Coronary artery (tissue), 2 donors: ENCODE data around the gene ANO6.

Experiments
- DNase-seq: peaks from one replicate; pipeline ENCODE4 v3.0.0-alpha.2; 2017; ENCODE audit warnings: low spot score
- H3K27ac ChIP-seq, 2 donors: fragments of 200-600 bp; sonication (generic); one replicate each; pipeline ENCODE4 v1.5.1; 2016 to 2019
- H3K4me3 ChIP-seq: fragments of 200-600 bp; sonication (generic); 2 replicates; pipeline ENCODE4 v1.5.1; 2016; ENCODE audit warnings: mild to moderate bottlenecking, moderate library complexity
- TF ChIP-seq, protein P1 (sequence below): fragments of 200-600 bp; sonication (generic); IDR thresholded peaks from one replicate; pipeline ENCODE4 v1.5.1; 2019; ENCODE audit warnings: antibody characterized with exemption

The ANO6 gene

DNA sequence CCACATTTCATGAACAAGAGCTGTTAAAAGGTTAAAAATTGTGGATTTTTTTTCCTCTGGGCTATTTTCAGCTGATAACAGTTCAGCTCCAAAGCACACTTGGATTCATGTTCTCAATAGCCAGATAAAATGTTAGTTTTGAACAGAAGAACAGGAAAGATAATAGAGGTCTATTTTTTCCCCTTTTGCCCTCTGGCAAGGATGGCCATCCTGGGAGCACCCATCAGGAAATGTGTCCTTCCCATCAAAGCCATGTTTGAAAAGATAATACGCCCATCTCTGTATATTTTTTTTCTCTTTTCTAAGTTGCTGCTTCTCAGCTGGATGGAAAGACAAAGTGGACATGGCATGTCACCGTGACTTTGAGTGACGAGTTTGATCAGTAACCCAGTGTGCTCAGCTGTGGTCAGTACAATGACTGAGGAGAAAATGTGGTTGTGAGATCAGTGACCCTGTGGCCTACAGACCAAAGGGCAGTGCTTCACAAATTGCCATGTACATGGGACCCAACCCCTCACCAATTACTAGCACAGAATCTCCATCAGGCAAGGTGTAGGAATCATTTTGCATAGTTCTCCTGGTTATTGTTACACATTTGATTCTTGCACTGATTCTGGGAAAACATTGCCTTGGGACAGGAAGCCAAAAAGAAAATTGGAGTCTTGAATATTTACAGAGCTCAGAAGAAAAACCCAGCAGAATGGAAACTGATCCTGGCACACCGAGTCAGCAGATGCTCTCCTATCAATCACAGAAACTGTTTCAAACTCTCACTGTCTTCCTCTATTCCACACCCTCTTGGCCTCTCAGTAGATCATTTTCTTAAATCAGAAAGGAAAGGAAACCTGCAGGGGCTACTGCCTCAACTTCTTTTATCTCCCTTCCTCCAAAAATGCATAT lies 64.3 kb downstream of the ANO6 start:
- TF ChIP-seq, protein P1, sequence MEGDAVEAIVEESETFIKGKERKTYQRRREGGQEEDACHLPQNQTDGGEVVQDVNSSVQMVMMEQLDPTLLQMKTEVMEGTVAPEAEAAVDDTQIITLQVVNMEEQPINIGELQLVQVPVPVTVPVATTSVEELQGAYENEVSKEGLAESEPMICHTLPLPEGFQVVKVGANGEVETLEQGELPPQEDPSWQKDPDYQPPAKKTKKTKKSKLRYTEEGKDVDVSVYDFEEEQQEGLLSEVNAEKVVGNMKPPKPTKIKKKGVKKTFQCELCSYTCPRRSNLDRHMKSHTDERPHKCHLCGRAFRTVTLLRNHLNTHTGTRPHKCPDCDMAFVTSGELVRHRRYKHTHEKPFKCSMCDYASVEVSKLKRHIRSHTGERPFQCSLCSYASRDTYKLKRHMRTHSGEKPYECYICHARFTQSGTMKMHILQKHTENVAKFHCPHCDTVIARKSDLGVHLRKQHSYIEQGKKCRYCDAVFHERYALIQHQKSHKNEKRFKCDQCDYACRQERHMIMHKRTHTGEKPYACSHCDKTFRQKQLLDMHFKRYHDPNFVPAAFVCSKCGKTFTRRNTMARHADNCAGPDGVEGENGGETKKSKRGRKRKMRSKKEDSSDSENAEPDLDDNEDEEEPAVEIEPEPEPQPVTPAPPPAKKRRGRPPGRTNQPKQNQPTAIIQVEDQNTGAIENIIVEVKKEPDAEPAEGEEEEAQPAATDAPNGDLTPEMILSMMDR: no peak
- peak overlapping the region; percentile 63 to 72 for H3K27ac ChIP-seq
- H3K4me3 ChIP-seq: peak overlapping the region; percentile 6
- no peak for DNase-seq

DNA sequence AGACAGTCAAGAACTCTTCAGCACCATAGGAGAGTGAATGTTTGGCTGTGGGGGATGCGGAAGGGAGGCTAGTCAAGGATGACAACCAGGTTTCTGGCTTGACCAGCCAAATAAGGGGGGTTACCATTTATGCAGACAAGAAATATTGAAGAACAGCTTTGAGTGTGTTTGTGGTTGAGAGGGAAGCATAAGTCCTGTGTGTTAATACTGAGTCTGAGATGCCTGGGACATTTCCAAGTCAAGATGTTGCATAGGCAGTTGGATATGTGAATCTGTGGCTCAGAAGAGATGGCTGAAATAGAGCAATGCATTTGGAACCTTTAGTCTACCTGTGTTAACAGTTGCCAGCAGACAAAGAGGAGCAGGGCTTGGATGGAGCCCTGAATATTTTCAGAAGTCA lies 66.1 kb downstream of the ANO6 start:
- DNase-seq: no peak
- TF ChIP-seq, protein P1: no peak
- Histone ChIP-seq H3K4me3 (no peak overlapping the region), H3K27ac (peak overlapping the region in 1 of 2 donors; percentile 48)

DNA sequence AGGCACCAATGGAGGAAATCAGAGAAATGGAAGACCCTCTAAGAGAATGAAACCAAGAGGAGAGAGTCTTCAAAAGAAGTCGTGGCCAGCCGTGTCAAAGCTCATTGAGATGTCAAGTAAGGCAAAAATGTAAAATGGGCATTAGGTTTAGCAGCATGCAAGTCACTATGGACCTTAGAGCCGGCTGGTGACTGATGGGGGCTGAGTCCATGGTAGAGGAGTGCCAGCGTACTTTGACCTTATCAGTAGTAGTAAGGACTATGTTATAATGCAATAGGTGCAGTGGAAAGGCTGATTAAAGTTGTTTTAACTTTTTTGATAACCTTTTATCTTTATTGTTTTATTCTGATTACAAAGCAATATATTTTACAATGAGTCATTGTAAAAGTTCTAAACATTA lies 66.5 kb downstream of the ANO6 start:
- Histone ChIP-seq H3K4me3 (no peak overlapping the region), H3K27ac (no peak overlapping the region)
- no peak for DNase-seq
- TF ChIP-seq, protein P1: no peak

DNA sequence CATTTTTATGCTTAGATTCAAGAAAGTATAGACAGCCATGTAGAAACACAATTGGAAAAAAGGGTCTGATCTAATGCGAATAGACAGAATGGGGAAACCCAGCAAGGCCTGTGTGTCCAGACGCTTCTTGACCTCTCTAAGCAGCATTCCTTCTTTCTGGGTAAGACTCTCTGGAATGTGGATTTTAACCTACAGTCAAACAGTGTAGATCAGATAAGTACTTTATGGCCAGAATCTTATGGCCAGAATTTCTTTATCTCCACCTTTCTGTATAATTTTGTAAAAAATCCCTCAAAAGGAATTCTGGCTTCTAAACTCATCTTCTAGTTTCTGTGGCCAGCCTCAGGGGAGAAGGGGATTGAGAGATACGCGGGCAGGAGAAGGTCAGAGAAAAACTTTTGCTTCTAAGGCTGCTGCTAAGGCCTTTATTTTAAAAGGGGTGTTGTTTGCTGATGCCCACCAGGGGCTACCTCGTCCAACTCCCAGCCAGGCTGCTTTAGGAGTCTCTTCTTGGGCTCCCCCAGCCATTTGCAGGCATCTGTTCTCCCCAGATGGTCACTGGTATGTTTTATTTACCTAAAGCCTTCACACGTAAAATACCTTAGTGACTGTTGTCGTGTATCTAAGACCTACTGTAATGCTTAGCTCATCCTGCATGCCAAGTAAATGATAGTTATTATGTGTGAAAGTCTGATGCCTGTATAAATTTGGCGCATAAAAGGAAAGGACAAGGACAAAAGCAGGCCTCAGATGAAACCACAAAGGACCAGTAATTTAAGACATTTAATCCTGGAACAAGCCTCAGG lies 68.4 kb downstream of the ANO6 start:
- no peak for DNase-seq

DNA sequence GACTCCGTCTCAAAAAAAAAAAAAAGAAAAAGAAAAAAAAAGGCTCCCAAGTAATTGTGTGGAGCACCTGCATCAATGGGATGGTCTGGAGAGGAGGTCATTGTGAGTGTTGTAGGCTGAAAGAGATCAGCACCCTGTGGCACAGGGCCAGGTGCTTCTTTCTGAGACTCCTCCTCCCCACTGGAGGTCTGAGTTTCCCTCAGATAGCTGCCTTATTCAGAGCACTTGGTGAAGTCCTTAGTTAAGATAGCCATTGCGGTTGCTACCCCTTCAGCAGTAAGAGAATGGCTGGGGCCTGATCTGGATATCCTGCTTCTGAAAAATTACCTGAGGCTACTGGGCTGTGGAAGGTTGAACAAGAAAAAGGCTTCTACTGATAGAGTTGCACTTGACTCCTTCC lies 69.8 kb downstream of the ANO6 start:
- TF ChIP-seq, protein P1: no peak
- Histone ChIP-seq H3K27ac (no peak overlapping the region), H3K4me3 (no peak overlapping the region)
- no peak for DNase-seq

More for the DNA sequence above, 68.4 kb downstream of the ANO6 start:
- Histone ChIP-seq H3K27ac (peak overlapping the region; percentile 29 to 62), H3K4me3 (no peak overlapping the region)
- TF ChIP-seq, protein P1: no peak

DNA sequence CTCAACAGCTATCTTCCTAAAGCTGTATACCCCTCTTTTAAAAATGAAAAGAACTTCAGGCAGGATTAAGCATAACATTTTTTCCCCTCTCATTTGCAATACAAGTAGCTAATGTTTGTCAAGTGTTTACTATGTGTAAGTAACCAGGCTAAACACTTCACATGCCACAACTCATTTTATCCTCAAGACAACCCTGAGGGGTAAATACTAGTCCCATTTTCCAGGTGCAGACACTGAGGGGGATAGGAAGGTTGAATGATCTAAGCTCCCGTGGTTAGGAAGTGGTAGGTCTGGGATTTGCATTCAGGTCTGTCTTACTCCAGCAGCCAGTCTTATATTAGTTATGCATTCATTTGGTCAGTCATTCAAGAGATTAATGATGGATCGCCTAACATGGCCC lies 70.7 kb downstream of the ANO6 start:
- DNase-seq: no peak
- no peak overlapping the region for H3K27ac ChIP-seq
- TF ChIP-seq, protein P1: no peak
- H3K4me3 ChIP-seq: no peak overlapping the region
